CD1c-positive myeloid dendritic cell (primary cell): ENCODE data around the gene JAKMIP2.
"Not testable (repeated sequence)": the region's sequence is repeated elsewhere in the genome, so short reads cannot be mapped to it uniquely, and the experiment has no call there.

ENCODE experiments used
- DNase-seq: peaks from one replicate; pipeline ENCODE4 v3.0.0-alpha.2; 2016; ENCODE audit errors: extremely low spot score

Gene JAKMIP2

DNA sequence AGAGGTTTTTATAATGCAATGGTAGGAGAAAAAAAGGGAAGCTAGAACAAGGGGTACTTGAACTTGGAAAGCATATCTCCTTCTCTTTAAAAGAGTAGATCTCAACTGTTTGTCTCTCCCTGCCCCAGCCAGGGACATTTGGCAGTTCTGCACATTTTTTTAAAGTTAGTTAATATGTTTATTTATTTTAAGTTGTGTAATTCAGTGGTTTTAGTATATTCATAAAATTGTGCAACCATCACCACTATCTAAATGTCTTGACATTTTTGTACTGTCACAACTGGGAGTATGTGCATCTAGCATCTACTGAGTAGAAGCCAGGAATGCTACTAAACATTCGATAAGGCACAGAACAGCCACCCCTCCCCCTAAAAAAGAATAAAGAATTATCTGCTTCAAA, 169.2 kb downstream of the JAKMIP2 start:
- DNase-seq = no peak

DNA sequence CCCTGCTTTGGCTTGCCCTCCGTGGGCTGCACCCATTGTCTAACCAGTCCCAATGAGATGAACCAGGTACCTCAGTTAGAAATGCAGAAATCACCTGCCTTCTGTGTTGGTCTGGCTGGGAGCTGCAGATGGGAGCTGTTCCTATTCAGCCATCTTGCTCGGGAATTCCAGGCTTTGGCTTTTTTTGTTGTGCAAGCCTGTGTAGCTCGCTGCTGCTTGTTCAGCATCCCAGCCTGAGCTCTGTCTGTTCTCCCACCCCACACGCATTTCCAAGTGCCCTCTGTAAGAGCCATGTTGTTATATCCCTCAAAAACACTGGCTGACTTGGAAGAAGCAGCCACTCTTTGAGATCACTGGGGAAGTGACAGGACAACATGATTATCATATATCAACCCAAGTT, 171.0 kb downstream of the JAKMIP2 start:
- DNase-seq = no peak

DNA sequence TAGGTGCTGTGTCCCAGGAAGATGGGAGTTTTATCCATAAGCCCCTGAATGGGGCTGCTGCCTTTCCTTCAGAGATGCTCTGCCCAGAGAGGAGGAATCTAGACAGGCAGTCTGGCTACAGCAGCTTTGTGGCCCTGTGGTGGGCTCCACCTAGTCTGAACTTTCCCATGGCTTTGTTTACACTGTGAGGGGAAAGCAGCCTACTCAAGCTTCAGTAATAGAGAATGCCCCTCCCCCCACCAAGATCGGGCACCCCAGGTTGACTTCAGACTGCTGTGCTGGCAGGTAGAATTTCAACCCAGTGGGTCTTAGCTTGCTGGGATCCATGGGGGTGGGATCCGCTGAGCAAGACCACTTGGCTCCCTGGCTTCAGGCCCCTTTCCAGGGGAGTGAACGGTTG, 171.7 kb downstream of the JAKMIP2 start:
- no peak for DNase-seq

DNA sequence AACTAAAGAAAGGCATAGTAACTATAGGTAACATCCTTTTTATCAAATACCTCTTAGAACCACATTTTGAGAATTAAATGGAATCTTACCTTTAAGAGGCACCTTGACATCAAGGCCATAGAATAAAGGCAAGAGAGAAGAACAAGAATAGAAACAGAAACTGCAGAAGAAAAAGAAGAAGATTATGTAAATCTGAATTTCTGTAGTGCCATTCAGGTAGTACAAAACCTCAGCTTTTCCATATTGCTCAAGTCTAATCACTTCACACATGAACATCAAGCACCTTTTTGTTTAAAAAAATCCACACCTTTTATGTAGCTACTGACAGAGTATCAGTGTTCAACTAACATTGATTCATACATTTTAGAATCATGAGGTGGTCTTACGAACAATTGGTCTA, 180.9 kb downstream of the JAKMIP2 start:
- no peak for DNase-seq

DNA sequence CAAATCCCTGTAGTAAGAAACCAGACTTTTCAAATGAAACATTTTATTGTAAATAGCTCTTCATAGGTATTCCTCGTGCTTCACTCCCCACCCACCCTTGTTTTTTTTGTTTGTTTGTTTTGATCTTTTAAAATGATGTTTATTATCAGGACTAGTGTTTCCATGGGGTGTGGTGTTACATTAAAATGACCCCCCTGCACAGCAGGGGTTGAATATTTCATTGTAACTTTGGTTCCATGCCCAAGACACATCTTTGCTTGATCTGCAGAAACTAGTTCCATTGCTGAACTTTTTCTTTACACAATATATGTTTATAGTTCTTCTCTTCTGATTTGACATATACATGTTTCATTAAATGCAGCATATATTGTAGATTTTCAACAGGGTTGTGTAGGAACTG, 191.4 kb downstream of the JAKMIP2 start:
- DNase-seq = no peak

DNA sequence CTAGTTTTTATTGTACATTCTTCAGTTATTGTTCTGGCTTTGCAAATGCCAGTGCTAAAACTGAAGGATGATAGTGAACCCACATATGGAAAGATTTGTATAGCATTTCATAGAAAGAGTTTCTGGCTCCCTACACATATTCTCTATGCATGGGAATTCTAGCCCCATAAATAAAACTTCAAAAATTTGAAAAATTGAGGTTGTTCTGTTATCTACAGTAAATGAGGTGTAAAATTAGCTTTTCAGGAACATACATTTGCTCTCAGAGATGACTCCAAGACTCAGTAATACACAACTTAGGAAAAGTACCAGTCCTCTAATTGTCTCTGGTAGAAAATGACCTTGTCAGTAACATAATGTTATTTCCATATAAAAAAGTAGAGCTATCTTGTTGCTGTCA, 192.4 kb downstream of the JAKMIP2 start:
- no peak for DNase-seq

DNA sequence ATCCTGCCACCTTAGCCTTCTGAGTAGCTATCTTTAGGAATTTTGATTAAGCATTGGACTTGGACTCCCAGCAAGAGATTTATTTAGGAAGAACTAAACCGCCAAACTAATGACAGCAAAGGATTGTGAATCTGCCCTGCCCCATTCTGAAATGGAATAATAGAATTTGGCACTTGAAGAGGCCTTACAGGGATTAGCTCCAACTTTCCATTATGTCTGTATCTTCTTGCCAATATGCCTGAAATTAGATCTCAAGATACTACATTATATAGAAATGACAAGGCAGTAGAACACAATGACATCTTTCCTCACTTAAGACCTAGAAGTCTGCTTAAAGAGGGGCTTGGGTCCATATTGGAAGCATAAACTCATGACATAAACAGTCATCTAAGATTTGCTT, 195.7 kb downstream of the JAKMIP2 start:
- DNase-seq = no peak

DNA sequence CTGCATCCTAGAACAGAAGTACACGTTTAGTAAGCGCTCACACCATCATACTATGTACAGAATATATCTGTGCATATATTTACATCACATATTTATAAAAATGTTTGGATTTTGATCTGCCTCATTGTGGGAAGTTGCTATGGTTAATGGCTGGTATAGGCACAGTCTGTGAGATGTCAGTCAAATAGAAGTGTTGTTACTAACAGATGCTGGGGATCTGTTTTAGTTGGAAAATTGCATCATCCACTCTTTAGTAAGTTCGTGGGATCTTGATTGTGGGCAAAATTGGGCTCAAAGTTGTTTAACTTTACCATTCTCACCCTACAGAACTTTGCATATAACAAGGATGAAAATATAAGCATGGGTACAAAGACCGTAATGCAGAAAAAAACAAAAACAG, 196.3 kb downstream of the JAKMIP2 start:
- DNase-seq = no peak

DNA sequence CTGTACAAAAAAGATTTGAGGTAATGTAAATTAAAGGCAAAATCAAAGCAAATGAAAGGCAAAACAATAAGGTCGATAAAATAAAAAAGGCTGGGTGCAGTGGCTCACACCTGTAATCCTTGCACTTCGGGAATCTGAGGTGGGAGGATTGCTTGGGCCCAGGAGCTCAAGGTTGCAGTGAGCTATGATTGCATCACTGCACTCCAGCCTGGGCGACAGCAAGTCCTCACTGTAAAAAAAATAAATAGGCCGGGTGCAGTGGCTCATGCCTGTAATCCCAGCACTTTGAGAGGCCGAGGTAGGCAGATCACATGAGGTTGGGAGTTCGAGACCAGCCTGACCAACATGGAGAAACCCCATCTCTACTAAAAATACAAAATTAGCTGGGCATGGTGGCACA, 200.3 kb downstream of the JAKMIP2 start:
- not testable (repeated sequence) for DNase-seq

DNA sequence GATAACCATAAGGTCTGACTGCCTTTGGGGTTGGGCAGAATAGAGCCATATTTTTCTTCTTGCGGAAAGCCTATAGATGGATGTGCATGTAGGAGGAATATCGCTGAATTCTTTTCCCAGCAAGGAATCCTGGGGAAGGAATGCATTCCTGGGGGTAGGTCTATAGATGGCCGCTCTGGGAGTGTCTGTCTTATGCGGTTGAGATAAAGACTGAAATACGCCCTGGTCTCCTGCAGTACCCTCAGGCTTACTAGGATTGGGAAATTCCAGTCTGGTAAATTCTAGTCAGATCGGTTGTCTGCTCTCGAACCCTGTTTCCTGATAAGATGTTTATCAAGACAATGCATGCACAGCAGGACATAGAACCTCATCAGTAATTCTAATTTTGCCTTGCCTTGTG, 202.1 kb downstream of the JAKMIP2 start:
- DNase-seq = not testable (repeated sequence)

DNA sequence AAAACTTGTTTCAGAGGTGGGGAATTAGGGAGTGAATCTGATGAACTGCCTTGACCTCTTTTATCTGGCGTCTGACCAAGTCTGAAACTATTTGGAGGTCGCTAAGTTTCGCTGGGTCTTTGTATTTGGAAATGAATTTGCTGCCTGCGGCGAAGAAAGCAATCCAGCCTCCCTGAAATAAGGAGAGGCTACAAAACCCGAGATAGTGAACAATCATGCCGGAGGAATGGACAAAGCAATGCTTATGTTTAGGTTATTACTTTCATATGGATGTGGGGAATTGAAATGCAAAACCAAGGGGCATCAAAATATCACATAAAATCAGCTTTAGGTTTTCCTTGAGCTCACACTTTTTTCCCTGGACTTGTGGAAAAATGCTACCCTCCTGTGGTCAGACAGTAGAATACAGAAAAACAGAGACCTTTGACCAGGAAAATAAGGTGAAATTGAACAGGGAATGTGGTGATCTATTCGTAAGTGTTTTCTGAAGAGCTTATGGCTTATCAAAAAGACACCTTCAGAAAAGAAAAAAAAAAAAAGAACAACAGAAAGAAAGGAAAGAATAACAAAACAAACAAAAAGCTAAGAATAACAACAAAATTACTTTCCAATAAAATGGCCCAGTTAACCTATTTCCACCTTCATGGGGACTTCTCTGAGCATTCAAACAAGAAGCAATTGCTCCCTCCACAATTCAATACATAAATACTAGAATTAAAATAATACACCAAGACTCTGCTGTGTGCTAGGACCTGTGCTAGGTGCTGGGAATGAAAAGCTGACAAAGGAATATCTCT, 204.1 kb downstream of the JAKMIP2 start:
- peak; percentile 28 for DNase-seq

DNA sequence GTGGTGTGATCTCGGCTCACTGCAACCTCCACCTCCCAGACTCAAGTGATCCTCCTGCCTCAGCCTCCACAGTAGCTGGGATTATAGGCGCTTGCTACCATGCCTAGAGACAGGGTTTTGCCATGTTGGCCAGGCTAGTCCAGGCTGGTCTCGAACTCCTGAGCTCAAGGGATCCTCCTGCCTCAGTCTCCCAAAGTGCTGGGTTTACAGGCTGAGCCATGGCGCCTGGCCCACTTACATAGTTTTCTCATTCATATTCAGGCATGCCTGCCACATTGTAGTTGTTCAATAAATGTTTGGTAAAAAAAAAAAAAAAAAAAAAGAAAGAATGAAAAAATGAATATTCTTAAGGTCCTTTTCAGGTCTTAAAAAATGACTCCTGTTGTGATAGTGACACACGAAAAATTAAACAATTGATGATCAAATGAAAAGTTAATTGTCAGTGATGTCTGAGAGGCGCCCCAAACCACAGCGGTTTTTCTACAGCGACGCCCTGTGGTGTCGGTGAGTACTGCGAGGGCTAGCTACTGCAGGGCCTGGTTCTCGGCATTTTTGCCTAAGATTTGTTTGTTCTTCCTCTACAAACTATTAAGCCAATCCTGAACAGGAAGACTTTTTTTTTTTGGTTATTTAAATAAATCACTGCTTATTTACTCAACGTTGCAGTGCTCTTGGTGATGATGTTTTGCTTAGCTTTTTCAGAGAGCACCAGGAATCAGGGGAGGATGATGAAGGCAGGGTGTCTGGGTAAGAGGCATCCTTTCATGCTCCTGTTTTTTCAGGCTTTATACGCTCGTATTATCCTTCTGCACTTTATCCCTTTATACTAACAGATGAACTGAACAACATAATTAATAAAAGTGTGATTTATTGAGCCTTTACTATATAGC, 205.6 kb downstream of the JAKMIP2 start:
- peak; percentile 53 for DNase-seq

DNA sequence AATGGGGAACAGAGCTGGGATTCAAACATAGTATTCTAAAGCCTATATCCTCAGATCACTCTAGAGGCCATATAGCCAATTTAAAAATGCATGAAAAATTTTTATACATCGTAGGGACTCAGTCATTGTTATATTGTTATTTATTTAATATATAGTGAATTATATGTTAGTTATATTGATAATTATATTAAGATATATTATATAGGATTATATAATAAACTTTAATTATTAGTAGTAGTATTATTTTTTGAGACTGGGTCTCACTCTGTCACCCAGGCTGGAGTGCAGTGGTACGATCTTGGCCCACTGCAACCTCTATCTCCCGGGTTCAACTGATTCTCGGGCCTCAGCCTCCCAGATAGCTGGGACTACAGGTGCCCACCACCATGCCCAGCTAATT, 206.9 kb downstream of the JAKMIP2 start:
- DNase-seq = no peak

DNA sequence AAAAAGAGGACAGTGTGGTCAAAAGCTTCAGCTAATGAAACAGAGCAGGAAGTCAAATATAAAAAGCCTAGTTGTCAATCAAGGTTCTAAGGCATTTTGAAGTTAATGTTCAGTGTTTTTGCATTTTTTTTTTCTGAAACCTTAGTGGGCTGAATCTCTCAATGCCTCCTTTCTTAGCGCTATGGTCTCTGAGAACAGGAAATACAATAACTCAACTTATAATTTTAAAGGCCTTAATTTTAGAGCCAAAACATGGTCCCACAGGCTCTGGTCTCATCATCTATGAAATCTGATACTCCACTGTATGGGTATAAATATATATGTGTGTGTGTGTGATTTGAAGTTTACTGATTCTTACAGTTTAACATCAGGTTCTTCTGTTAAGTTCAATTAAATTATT, 209.3 kb downstream of the JAKMIP2 start:
- no peak for DNase-seq

DNA sequence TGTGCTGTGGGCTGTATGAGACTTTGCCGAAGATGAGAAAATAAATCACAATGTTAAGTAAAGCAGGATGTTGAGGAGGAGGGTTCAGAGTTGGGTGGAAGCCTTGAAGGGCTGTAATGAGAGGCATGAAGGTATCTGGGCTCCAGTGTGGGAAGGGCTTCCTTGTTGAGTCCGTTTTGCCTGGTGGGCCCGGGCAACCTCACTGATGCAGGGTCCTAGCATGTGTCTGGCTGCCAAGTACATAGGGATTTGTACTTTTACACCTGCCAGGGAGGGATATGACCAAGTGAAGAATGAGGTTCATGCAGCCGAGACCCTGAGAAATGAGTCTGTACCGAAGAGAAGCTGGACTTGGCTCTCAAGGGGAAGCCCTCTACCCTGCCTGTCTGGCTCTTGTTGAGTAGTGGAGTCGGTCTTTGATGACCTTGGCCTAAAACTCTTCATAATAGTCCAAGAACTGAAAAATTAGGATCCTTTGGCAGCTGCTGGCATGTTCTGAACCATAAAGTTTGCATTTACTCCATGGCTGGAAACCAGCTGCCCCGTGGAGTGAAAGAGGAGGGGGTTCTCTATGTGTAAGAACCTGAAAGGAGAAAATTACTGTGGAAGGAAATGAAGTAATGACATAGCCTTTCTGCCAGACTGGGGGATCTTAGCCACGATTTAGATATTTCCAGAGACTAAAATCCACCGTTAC, 213.7 kb downstream of the JAKMIP2 start:
- DNase-seq = no peak

DNA sequence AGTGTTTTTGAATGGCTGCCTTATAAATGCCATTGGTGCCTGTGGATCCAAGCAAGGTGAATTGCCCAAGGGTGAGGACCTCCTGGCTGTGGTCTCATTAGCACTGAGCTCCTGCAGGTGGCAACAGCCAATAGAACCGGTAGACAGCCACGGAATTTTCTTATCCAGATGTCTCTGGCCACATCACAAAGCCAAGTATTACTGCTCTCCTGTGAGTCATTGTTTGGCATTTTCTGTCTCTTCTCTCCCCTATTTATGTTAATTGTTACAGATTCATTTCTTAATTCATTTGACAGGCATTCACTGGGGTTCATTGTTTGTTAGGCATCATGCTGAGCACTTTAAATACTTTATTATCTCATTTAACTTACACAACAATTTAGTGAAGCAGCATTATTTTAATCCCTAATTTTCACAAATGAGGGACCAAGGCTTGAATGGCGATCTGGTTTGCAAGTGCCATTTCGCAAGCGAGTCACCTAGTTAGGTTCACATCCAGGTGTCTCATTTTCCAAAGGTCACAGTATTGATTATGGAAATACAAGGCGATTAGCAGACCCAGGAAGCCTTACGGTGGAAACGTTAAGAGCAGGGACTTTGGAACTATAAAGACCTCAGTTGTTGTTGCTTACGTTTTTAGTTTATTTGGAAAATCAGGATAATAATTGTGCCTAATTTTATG, 214.5 kb downstream of the JAKMIP2 start:
- DNase-seq = no peak

DNA sequence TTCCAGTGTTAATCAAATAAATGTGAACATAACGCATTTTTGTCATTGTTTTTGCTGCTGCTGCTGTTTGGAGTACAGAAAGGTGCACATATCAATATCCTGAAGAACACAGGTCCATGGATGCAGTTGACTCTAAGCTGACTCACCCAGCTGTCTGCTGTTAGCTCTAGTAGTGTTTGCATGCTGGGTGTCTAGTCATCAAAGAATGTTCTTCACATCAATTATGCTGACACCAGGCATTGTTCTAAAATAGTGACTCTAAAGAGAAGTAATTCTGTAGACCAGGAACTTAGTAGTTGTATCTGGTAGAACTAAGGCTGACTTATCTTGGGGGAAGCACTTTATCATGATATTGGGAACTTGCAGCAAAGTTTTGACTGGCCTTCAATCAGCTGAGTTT, 217.0 kb downstream of the JAKMIP2 start:
- DNase-seq = no peak

DNA sequence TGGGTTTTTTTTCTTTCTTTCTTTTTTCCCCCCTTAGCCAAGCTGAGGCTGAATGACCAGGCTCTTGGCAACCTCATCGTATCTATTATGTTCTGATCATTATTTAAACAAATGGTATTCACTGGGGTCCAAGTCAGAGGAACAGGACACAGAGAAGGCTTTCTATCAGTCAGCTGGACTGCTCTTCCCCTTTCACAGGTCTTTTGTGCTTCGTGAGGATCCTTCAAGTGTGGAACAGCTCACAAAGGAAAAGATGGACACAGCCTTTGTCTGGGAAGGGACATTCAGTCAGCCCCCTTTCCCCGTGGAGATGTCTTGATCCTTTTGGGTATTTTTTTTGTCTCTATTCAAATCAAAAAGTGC, 218.4 kb downstream of the JAKMIP2 start:
- no peak for DNase-seq

DNA sequence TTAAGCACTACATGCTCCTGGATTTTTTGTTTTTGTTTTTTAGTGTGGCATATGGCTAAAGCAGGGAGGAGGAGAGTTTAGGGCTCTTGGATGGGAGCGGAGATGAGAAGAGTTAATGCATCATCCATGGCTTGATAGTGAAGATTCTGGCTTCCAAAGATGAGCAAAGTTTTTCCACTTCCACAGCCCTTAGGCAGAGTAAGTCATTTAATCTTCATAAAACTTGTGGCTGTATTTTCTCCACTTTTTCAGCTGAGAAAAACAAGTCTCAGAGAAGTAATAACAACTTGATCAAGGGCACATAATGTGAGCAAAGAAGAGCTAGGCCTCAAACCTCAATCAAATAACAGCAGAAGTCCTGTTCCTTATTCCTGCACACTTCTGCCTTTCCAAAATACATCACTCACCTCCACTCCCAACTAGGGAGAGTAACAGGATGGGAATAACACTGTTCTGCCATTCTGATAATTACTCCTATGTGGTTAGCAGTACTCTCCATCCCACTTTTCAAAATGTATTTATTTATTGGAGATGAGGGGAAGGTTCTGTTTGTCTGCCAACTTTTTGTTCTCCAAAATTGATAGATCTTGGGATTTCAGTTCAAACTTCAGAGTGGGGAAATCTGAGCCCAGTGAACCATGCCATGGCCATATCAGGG, 218.9 kb downstream of the JAKMIP2 start:
- no peak for DNase-seq

DNA sequence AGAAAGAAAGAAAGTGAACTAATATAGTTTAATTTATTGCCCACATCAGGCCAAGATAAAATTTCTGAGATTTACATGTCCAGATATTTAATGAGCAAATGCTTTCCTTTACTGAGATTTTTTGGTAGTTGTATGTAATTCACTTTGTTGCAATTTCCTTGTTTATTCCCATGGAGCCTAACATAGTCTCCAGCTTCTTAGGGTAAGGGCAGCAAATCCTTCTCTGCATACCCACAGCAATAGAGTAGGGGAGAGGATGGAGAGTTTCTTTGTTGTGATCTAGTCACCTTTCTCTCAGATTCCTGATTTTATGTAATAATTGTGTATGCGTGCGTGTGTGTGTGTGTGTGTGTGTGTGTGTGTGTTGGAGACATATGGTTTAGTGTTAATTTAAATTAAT, 221.1 kb downstream of the JAKMIP2 start:
- no peak for DNase-seq

DNA sequence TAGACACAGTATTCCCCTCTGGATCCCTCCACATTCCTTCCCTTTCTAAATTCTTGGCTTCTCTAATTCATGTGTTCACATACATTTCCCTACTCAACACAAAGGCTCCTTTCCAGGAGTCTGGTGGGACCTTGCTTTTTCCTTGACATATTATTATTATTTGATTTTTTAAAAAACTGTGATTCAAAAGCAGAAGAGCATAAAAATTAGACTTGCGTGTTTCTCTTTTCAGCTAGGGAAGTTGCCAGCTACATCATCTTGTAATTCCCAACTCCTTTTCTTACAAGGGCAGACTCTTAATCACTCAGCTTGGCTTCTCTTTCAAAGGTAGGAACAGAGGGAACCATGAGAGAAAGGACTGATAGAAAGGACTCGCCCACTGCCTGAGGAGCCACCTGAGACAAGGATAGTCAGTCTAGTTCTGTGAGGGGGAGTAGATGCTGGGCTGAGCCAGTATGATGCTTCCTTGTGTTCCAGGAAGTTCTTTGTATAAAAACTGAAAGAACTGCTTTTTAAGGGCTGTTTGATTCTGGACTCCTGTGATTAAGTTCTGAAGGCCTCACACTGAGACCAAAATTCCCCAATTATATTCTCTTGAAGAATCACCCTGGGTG, 221.7 kb downstream of the JAKMIP2 start:
- no peak for DNase-seq
